ENCODE results near the gene KCNG2.

KCNG2 gene

DNA sequence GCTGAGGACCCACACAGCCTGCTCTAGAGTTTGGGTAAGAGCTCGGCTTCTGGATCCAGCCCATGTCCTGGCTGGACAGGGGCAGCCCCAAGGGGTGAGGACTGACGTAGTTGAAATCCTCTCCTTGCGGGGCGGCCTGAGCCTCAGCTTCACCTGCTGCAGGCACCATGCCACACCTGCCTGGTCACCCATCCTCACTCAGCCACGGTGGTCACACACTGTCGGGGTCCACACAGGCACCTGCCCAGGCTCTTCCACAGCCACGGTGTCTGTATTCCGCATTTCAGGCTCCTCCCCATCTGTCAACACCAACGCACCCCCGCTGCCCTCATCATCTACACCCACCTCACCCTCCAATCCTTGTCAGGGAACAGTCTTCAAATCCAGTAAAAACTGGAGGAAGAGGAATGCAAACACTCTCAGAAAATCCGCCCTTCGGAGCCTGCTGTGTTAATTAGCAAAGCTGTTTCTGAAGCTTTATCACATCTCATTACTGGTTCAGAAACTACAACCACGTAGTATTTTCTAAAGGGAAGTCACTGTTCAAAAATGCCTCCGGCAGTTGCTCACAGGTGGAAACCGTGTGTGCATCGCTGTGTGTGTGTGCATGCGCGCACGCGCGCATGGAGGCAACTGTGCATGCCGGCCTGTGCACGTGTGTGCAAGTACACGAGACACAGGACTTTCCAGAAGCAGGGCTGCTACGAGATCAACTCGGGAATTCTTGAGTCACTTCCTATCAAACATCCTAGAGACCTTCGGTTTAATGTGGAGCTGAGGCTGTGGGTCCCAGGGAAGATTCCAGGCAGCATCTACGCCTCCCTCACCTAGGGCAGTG, 115.5 kb downstream of the KCNG2 start:
- no peak for DNase-seq (ENCODE audit: low read depth, low spot score)
- H3K4me3 ChIP-seq (ENCODE audit: low read depth, low read length), result no peak overlapping the region
- TF ChIP-seq, protein P1, sequence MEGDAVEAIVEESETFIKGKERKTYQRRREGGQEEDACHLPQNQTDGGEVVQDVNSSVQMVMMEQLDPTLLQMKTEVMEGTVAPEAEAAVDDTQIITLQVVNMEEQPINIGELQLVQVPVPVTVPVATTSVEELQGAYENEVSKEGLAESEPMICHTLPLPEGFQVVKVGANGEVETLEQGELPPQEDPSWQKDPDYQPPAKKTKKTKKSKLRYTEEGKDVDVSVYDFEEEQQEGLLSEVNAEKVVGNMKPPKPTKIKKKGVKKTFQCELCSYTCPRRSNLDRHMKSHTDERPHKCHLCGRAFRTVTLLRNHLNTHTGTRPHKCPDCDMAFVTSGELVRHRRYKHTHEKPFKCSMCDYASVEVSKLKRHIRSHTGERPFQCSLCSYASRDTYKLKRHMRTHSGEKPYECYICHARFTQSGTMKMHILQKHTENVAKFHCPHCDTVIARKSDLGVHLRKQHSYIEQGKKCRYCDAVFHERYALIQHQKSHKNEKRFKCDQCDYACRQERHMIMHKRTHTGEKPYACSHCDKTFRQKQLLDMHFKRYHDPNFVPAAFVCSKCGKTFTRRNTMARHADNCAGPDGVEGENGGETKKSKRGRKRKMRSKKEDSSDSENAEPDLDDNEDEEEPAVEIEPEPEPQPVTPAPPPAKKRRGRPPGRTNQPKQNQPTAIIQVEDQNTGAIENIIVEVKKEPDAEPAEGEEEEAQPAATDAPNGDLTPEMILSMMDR (IDR thresholded peaks at IDR 0.05; ENCODE audit: insufficient read depth, low read length, missing control alignments), result no peak
- ChIA-PET POLR2A (interaction anchor here (0.7 kb wide), 1 partner anchor 299 kb away, joined by 5 read pairs; no protein-coding TSS in a partner anchor), CTCF (no interaction called here)

DNA sequence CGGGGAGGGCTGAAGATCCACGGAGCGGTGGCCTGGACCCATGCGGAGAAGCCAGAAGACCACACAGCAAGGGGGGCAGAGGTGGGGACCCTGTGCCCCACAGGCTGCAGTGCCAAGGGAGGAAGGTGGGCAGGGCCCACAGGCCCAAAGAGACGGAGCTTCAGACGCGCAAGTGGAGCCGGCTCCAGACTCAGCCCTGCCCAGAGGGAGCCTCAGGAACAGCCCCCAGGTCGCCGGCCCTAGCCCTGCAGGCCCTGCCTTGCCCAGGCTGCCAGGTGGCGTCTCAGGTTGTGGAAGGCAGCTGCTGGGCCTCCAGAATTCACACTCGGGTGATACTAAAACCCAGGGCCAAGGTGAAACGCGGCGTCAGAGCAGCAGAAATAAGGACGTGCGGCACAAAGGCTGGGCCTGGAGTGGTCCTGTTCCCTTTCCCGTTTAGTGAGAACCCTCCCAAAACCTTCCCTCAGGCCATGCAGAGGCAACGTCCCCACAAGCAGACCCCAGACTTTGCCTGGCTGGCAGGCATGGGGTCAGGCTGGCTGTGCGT, 116.9 kb downstream of the KCNG2 start:
- POLR2A ChIA-PET, result no interaction called here
- TF ChIP-seq, protein P1 (IDR thresholded peaks at IDR 0.05; ENCODE audit: insufficient read depth, low read length, missing control alignments), result no peak
- CTCF ChIA-PET, result interaction anchor here (0.9 kb wide), 1 partner anchor 9 kb away, joined by 3 read pairs; no protein-coding TSS in a partner anchor
- no peak overlapping the region for H3K4me3 ChIP-seq (ENCODE audit: low read depth, low read length)
- DNase-seq (ENCODE audit: low read depth, low spot score), result no peak

DNA sequence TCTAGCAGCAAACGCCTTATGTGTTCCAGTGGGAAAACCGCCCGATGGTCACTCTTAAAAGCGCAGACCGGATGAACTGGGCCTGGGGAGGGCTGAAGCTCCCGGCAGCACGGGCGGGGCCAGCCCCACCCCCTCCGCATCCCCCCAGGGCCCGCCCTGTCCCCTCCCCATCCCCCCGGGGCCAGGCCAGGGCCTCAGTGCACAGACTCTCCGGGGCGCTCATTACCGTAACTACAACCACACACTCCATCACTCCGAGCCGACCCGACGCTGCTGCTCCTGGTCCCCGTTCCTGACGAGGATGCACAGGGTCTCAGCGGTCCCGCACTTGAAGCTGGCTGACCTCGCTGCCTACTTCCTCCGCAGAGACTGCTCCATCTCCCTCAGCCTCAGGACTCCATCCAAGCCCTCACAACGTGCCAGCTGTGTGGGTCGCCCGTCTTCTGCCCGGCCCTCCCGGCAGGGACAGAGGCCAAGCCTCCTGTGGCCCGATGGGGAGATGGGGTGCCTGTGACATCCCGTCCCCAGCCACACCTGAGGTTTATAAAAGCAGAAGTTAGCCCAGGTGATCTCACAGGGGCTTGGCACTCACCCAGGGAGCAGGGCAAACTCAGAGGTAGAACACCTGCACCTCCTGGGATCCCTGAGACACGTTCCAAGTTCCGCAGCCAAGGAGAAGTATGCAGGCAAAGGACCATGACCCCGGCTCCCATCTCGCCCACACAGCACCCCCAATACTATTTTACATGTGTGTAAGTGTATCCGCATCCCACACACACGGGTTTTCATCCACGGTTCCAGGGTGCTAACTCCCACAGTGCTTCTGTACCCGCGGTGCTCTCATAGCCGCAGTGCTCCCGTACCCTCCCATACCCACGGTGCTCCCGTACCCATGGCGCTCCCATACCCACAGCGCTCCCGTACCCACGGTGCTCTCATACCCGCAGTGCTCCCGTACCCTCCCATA, 117.7 kb downstream of the KCNG2 start:
- DNase-seq (ENCODE audit: low read depth, low spot score), result no peak
- TF ChIP-seq, protein P1 (IDR thresholded peaks at IDR 0.05; ENCODE audit: insufficient read depth, low read length, missing control alignments), result no peak
- ChIA-PET POLR2A (no interaction called here), CTCF (interaction anchor here (0.9 to 1.1 kb wide), 2 partner anchors 9 to 10 kb away, joined by 3 read pairs; no protein-coding TSS in a partner anchor)
- no peak overlapping the region for H3K4me3 ChIP-seq (ENCODE audit: low read depth, low read length)

DNA sequence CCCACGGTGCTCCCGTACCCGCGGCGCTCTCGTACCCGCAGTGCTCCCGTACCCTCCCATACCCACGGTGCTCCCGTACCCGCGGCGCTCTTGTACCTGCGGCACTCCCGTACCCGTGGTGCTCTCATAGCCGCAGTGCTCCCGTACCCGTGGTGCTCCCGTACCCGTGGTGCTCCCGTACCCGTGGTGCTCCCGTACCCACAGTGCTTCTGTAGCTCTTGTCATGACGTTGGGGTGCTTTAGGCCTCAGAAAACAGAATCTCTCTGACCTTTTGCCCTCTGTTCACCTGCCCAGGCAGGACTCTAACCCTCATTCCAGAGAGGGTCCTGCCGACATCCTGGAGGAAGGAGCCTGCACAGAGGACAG, 118.4 kb downstream of the KCNG2 start:
- no peak for DNase-seq (ENCODE audit: low read depth, low spot score)
- POLR2A ChIA-PET, result no interaction called here
- CTCF ChIA-PET, result interaction anchor here (1.1 kb wide), 1 partner anchor 10 kb away, joined by 3 read pairs; no protein-coding TSS in a partner anchor
- TF ChIP-seq, protein P1 (IDR thresholded peaks at IDR 0.05; ENCODE audit: insufficient read depth, low read length, missing control alignments), result no peak
- H3K4me3 ChIP-seq (ENCODE audit: low read depth, low read length), result no peak overlapping the region

DNA sequence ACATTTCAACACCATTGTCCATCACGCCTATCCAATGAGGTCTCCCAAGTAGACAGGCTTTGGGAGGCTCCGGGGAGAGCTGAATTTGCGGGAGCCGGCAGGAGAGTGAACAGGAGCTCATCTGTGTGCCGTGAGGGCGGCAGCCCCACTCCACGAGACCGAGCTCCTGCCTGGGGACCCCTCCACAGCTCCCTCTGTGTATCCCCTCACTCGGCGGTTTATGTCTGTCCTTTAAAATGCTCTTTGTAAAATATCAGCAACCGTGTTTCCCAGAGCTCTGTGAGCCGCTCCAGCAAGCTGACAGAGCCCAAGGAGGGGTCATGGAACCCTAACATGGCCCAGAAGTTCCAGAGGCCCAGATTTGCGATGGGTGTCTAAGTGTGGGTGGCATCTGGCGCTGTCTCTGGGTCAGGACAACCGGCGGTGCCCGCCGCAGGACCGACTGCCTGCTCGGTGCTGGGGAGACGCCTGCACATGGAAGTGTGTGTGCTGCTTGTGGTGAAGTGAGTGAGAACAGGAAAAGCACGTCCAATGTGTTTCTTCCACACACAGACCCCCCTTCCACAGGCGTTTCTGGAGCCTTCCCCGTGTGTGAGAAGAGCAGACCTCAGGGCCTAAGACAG, 118.9 kb downstream of the KCNG2 start:
- POLR2A ChIA-PET, result no interaction called here
- CTCF ChIA-PET, result interaction anchor here (1.1 kb wide), 1 partner anchor 11 kb away, joined by 3 read pairs; no protein-coding TSS in a partner anchor
- TF ChIP-seq, protein P1 (IDR thresholded peaks at IDR 0.05; ENCODE audit: insufficient read depth, low read length, missing control alignments), result no peak
- DNase-seq (ENCODE audit: low read depth, low spot score), result no peak
- no peak overlapping the region for H3K4me3 ChIP-seq (ENCODE audit: low read depth, low read length)
